Activated T-helper 1 cell treated with anti-CD3 and anti-CD28 coated beads, Interleukin-2, amount 50 U/mL, for 16 hours (primary cell): ENCODE measurements around the gene KCNJ18.
"Not testable (repeated sequence)": the region's sequence is repeated elsewhere in the genome, so short reads cannot be mapped to it uniquely, and the experiment has no call there.

Source experiments
- DNase-seq, 2 donors: peaks; one replicate each; pipeline ENCODE4 v3.0.0-alpha.2; 2020; ENCODE audit warnings: low read depth in 1 of 2, low spot score in 1 of 2

KCNJ18 gene

DNA sequence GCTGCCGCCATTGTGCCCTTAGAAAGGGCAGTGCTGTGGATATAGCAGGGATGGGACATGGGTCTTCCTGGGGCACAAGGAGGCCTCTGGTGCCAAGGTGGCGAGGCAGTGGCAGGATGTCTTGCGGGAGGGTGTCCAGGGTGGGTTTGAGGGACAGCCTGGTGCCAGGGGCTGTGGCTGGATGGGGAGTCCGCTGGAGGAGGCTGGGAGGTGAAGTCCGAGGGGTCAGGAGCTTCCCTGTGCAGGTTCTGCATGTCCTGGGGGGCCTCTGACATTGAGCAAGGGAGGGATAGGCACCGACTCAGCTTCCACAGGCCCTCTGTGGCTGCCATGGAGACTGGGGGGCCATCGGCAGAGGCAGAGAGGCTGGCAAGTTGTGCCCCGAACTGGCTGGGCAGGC lies 9.7 kb downstream of the KCNJ18 start:
- not testable (repeated sequence) for DNase-seq

DNA sequence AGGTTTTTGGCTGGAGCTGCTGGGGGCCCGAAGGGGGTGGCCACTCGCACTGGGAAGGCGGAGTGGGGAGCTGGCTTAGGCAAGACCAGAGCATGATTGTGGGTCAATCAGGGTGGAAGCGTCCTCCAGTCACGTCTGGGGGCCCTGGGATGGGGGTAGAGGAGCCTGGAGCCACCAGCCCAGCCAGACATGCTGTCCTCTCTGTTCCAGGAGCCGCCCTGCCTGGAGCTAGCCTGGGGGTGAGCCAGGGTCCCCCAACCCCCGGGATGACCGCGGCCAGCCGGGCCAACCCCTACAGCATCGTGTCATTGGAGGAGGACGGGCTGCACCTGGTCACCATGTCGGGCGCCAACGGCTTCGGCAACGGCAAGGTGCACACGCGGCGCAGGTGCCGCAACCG lies 10.2 kb downstream of the KCNJ18 start:
- not testable (repeated sequence) for DNase-seq

DNA sequence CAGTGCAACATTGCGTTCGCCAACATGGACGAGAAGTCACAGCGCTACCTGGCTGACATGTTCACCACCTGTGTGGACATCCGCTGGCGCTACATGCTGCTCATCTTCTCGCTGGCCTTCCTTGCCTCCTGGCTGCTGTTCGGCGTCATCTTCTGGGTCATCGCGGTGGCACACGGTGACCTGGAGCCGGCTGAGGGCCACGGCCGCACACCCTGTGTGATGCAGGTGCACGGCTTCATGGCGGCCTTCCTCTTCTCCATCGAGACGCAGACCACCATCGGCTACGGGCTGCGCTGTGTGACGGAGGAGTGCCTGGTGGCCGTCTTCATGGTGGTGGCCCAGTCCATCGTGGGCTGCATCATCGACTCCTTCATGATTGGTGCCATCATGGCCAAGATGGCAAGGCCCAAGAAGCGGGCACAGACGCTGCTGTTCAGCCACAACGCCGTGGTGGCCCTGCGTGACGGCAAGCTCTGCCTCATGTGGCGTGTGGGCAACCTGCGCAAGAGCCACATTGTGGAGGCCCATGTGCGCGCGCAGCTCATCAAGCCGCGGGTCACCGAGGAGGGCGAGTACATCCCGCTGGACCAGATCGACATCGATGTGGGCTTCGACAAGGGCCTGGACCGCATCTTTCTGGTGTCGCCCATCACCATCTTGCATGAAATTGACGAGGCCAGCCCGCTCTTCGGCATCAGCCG lies 10.8 kb downstream of the KCNJ18 start:
- DNase-seq: not testable (repeated sequence)

DNA sequence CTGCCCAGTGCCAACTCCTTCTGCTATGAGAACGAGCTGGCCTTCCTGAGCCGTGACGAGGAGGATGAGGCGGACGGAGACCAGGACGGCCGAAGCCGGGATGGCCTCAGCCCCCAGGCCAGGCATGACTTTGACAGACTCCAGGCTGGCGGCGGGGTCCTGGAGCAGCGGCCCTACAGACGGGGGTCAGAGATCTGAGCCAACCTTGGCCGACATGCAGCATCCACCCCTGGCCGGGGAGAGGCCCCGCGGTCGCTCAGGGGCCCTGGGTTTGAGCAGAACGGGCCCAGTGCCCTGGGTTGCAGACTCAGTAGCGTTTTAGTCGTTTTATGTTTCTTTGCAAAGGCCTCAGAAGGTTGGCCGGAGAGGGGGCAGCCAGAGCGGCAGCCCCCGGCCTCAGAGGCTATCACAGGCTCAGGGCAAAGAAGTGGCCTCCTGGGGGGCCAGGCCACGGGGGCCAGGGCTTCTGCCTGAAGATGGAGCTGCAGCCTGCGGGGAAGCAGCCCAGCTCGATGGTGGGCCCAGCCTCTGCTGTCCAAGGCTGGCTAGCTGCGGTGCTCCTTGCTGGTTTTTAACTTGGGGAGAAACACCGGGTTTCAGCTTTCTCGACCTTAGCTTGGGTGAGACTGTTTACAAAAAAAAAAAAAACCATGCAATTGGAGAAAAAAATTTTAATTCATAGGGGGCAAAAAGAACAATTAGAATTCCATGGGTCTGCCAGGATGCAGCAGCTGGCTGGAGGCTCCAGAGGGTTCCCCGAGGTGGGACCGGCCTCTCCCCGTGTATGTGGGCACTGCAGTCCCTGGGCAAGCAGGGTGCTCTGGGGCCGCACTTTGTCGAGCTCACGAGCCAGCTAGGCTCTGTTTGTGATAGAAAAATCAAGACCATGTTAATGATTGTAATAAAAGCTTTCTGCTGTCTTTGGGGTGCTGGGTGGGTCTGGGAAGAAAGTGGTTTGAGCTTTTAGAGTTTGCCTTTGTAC lies 11.9 kb downstream of the KCNJ18 start:
- not testable (repeated sequence) for DNase-seq

DNA sequence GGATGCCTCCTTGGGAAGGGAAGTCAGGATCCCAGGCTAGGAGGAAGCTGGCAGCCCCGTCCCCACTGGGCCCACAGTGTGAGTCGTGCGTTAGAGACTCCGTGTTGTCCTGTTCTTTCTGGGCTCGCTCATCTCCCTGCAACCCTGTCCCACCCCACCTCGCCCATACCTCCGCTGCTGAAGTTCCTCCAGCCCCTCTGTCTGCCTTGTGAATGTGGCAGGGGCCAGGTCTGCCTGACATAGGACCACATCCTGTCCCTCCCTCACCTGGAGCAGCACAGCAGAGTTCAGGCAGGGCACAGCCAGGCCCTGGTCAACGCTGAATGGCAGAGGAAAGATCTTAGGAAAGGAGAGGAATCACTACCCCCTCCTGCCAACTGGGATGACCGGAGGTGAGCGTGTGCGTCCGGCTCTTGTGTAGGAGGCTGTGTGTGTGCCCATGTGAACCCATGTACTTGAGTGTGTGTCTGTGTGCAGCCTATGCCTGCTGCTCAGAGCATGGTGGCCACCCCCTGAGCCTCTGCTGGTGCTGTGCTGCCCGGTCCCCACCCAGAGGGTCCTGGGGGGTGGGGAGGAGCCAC lies 12.8 kb downstream of the KCNJ18 start:
- DNase-seq: no peak

DNA sequence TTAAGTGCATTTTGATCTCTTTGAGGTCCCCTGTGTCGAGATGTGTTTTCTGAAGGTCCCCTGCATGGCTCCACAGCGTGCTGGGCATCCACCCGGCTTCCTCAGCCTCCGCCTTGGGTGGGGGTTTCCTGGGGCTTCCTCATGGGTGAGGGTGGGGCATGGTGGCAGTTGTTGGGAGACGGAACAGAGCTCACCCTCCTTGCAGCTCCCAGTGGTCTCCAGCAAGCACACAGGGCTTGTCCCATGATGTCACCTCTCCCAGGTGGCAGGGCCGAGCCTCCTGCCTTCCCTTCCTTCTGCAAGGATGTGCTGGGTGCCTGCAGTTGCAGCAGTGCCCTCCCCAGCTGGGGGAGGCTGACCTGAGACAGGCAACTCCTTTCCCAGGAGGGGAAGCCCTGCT lies 13.4 kb downstream of the KCNJ18 start:
- DNase-seq: not testable (repeated sequence)

DNA sequence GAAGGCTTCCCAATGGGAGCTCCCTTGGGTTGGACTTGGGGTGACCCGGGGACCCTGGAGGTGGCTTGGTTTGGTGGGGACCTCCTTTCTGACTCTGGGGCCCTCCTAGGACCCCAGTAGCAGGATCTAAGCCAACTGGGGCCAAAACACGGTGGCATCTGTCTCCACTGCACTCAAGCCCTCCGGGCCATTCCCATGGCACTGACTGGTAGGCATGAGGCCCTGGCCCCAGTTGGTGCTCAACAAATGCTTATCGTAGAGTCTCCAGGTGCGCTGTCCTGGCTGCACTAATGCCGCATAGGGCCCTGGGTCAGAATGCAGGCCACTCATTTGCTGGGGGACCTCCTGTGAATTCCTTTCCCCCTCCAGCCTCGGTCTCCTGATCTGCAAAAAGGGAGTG lies 14.2 kb downstream of the KCNJ18 start:
- not testable (repeated sequence) for DNase-seq

DNA sequence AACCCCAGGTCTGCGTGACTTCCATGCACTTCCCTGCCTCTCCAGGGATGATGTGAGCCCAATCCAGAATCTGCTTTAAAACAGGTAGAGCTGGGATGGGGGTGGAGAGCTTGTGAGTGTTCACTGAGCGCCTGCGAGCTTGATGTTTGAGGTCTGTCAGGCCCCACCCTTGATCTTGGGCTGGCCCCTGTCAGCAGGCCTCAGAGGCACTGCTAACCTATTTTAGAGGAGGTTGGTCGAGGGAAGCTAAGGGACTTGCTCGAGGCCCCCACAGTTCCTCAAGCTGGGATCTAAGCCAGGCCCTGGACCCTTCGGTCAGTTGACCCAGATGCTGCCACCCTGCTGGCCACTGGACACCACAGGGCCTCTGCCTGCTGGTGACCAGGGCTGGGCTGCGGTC lies 14.8 kb downstream of the KCNJ18 start:
- not testable (repeated sequence) for DNase-seq

DNA sequence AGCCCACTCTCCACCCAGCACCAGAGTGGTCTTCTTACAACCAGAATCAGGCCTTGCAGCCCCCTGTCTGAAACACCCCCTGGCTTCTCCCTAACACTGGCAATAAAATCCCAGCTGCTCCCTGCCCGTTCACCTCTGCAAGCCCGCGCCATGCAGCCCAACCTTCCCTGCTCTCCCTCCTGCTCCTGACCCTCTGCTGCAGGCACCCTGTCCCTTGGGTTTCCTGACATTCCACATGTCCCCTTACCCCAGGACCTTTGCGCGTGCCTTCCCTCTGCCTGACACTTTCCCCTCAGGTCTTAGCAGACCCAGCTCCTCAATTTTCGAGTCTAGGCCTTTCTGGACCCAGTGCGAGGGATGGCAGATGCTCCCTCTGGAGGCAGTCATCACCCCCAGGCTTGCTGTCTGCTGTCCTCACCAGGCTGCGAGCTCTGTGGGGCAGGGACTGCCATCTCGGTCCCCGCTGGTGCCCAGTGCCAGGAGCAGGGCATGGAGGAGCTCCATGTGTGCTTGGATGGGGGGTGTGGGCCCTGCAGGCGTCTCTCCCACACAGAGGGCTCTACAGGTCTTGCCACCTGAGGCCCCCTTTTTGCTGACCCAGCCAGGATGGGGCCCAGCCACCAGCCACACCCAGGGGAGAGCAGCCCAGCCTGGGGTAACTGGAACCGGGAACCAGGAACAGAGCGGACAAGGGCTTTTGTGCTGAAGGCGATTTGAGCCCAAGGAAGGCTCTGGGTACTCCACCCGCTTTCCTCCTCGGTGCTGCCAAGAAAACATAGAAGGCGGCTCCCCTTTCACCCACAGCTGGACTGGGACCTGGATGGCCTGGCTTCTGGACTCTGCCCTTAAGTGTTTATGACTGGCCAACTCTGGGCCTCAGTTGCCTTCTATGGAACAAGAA lies 15.6 kb downstream of the KCNJ18 start:
- not testable (repeated sequence) for DNase-seq

DNA sequence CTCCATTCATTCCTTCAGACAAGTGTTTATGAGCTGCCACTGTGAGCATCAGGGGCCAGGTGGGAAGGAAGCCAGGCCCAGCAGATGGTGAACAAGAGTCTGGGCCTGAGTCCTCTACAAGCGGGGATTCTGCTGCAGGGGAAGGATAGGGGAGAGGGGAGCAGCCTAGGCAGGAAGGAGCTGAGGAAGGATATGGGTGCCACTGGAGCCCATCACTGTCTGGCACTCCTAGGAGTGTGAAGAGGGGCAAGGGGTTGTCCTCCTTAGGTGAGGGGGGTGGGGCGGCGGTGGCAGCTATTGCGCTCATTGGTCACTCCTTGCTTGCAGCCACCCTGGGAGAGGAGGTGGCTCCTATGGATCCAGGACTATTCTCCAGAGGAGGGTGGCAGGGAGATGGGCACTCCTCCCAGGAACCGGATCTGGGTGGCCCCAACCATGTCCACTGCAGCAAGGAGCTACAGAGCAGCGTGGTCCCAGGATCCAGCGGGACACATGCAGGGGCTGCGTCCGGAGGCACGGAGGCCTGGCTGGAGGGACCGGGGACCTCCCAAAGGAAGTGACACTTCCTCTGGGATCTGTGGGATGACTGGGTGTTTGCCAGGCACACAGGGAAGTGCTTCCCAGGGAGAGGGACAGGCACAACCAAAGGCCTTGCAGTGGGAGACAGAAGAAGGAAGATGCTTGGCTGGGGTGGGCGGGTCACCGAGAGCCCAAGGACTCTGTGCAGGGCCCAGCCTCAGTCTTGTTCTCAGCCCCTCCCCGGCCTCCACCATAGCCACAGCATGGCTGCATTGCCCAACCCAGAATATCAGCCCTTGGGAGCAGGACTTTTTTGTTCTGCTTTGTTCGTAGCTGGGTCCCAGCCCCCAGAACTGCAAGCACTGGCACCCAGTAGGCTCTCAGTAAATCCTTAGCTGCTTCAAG lies 16.6 kb downstream of the KCNJ18 start:
- not testable (repeated sequence) for DNase-seq

DNA sequence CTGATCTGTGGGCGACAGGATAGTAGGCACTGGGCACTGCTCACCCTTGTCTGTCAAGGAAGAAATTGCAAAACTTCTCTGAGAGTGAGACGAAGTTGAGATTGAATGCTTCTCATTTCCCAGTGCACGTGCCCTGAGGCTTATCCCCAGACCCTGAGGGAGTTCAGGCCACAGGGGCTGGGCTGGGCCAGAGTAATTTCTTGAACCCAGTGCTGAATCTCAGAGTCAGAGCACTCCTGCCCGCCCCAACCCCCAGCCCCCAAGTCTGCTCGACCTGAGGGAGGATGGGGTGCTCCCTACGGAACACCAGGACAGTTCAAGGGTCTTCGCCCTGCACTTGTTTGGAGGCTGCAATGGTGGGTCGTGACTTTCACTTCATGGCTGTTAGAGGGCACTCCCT lies 17.7 kb downstream of the KCNJ18 start:
- DNase-seq: not testable (repeated sequence)

DNA sequence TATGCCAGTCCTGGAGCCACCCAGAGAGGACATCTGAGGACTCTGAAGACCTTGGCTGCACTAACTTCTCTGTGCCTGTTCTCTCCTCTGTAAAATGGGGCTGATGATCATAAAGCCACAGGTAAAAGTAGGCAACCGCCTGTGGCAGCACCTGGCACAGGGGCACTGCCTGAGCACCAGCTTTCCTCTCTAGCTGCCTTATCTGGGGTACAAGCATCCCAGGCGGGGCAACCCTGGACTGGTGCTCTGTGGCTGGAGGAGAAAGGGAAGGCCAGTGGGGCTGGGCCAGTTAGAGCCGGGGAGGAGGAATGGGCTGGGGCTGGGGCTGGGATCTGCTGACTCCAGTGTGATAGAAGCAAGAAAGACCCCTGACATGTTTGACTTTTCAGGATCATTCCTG lies 18.2 kb downstream of the KCNJ18 start:
- not testable (repeated sequence) for DNase-seq

DNA sequence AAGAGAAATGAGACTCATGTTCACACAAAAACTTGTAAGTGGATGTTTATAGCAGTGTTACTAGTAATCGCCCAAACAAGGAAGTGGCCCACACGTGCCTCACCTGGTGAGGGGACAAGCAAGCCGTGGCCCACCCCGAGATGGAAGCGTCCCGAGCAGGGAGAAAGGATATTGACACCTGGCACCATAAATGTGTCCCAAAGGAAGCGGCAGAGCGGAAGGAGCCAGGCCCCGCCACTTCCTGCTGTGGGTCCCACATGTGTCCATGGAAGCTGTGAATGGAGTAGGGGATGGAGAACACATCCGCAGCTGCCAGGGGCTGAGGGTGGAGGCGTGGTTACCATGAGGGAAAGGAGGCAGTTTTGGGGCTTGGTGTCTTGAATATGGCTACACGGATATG lies 18.9 kb downstream of the KCNJ18 start:
- no peak for DNase-seq

DNA sequence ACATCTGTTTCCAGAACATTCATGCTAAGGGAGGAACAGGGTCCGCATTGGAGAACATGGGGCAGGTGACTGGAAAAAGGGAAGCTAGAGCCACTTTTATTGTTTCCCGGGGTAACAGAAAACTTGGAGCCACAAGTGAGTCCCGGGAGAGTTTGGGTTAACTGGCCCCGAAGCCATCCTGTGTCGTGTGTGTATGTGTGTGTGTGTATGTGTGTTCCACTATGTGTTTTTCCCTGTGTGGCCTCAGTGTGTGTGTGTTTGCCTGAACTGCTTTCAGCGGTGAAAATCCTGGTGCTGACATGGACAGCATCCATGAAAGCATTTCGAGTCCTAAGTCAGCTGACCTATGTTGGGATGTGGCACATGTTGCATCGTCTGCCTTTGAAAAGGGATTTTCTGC lies 20.7 kb downstream of the KCNJ18 start:
- not testable (repeated sequence) for DNase-seq

DNA sequence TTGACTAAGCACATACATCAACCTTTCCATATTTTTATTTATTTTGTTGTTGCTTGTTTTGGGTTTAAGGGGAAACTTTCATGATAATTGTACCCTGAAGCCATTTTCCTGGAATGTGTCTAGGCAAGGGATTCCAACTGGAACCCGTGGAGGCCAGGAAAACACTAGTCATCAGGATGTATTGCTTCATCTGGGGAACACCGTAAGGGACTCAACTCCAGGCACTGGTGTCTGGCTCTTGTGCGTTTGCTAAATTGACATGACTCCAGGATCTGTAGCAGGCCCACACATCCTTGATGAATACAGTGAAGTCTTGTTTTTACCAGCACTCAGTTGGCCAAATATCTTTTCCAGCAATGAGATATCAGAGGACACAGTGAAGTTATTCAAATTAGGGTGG lies 21.3 kb downstream of the KCNJ18 start:
- not testable (repeated sequence) for DNase-seq

DNA sequence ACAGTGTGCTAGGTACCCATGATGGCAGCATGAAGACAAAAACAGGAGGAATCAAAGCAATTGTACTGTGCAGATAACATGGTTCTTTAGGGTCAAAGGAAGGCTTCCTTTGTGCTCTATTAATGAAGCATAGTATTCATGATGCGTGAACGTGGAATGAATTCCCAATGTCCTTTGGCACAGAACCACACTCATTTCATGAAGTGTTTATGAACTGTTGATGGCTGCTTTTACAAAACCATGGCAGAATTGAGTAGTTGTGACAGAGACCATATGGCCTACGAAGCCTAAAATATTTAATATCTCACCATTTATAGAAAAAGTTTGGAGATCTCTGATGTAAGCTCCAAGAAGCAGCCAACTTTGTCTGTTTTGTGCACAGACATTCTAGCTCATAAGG lies 22.4 kb downstream of the KCNJ18 start:
- DNase-seq: not testable (repeated sequence)

DNA sequence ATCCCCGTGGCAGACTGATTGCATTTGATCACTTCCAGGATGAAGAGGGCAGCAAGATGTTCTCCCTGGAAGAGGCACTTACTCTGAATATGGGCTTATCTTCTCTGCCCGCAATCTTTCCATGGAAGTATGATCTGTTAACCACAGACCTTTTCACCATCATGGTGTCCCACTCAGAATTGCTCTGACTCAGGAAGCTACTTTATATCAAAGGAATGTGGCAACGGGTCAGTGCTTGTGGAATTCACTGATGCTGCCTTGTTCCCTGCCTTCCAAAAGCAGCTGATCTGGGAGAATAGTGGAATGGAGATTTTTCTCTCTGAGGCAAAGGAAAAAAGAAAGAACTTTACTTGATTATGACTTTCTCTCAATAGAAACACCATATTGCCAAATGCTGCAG lies 23.6 kb downstream of the KCNJ18 start:
- not testable (repeated sequence) for DNase-seq

DNA sequence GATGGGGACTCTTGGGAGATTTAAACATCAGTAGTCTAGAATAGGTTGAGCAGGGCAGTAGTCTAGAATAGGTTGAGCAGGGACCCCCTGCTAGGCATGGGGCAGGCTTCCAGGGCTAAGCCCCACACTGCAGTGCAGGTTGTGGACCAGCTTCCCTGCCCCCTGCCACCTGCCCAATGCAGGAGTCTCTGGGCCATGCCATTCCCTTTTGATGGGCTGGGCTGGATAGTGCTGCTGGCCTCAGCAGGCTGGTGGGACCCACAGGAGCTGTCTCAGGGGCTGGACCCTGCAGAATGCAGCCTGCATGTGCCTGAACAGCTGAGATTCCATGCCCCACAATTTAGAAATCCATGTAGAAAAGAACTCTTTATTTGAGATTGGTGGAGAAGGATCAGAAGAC lies 26.6 kb downstream of the KCNJ18 start:
- DNase-seq: not testable (repeated sequence)

DNA sequence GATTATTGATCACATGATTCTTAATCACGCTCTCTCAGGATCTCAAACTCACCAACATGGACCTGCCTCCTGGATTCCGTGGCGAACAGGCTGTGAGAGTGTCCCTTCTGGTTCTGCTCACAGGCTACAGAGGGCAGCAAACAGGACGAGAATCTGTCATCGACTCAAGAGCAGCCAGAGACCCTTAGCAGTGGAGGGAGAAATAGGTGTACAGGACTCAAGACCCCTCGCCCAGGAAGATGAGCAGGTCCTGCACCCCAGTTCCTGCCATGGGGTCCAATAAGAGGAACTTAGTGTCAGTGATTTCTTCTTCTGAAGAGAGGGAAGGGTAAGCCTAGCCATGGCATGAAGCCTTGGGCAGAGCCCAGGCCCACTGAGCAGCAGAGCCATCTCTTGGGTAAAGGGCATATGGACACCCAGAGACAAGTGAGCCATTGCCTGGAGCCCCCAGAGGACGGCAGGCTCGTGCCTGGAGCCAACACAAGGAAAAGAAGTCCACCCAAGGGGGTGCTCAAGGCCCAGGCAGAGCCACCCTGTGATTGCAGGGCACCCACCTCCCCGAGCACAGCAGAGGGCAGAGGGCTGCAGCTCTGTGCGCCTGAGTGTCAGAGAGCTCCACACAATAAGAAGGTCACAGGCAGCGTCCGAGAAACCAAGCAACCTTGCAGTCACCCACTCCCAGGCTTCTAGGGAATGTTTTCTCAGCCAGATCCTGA lies 27.3 kb downstream of the KCNJ18 start:
- DNase-seq: not testable (repeated sequence)
